H9 (cell line): ENCODE results near the gene RNF225. TPM values are rescaled to one million over a fixed set of nuclear protein-coding genes. Genes with fewer than 3 reads are reported as not detected.

ENCODE experiments used
- DNase-seq: peaks from one replicate; pipeline ENCODE4 v3.0.0-alpha.2; 2017
- H2AFZ ChIP-seq: one replicate; pipeline ENCODE4 v1.6.1; 2013; ENCODE audit warnings: mild to moderate bottlenecking, low read length, control low read depth, moderate library complexity
- H2AK5ac ChIP-seq: 2 replicates; pipeline ENCODE4 v1.6.1; 2013; ENCODE audit warnings: low read length, control low read depth, mixed read lengths; ENCODE audit not compliant: insufficient read length
- H2BK120ac ChIP-seq: one replicate; pipeline ENCODE4 v1.6.1; 2013; ENCODE audit warnings: low read depth, mild to moderate bottlenecking, low read length, control low read depth, inconsistent platforms; ENCODE audit not compliant: poor library complexity, severe bottlenecking
- H2BK12ac ChIP-seq: 2 replicates; pipeline ENCODE4 v1.6.1; 2013; ENCODE audit warnings: low read length, control low read depth, mixed read lengths, low read depth; ENCODE audit not compliant: insufficient read length
- H2BK15ac ChIP-seq: 2 replicates; pipeline ENCODE4 v1.6.1; 2013; ENCODE audit warnings: low read depth, low read length, control low read depth
- H2BK20ac ChIP-seq: one replicate; pipeline ENCODE4 v1.6.1; 2013; ENCODE audit warnings: low read depth, mild to moderate bottlenecking, low read length, control low read depth, inconsistent platforms; ENCODE audit not compliant: poor library complexity, severe bottlenecking
- H2BK5ac ChIP-seq: 2 replicates; pipeline ENCODE4 v1.6.1; 2013; ENCODE audit warnings: low read length, control low read depth, mixed read lengths; ENCODE audit not compliant: insufficient read length
- H3K14ac ChIP-seq: 2 replicates; pipeline ENCODE4 v1.6.1; 2013; ENCODE audit warnings: low read length, control low read depth; ENCODE audit not compliant: insufficient read depth
- H3K18ac ChIP-seq: 2 replicates; pipeline ENCODE4 v1.6.1; 2013; ENCODE audit warnings: low read depth, mild to moderate bottlenecking, mixed read lengths, low read length, control low read depth; ENCODE audit not compliant: insufficient read length
- H3K23ac ChIP-seq: 2 replicates; pipeline ENCODE4 v1.6.1; 2013; ENCODE audit warnings: low read length, control low read depth, mixed read lengths, low read depth; ENCODE audit not compliant: insufficient read length
- H3K23me2 ChIP-seq: 2 replicates; pipeline ENCODE4 v1.6.1; 2013; ENCODE audit warnings: low read depth, mild to moderate bottlenecking, mixed read lengths, low read length, control low read depth; ENCODE audit not compliant: insufficient read length, poor library complexity, severe bottlenecking
- H3K27ac ChIP-seq: 2 replicates; pipeline ENCODE4 v1.5.1; 2013; ENCODE audit warnings: low read length, control low read depth, mixed read lengths, low read depth; ENCODE audit not compliant: insufficient read length
- H3K27me3 ChIP-seq: 2 replicates; pipeline ENCODE4 v1.6.1; 2013; ENCODE audit warnings: low read length, control low read depth, inconsistent platforms; ENCODE audit not compliant: insufficient read depth
- H3K4ac ChIP-seq: 2 replicates; pipeline ENCODE4 v1.6.1; 2013; ENCODE audit warnings: low read depth, mild to moderate bottlenecking, control low read depth, inconsistent platforms, low read length, moderate library complexity
- H3K4me1 ChIP-seq: 2 replicates; pipeline ENCODE4 v1.6.1; 2013; ENCODE audit warnings: low read length, control low read depth, inconsistent platforms; ENCODE audit not compliant: insufficient read depth
- H3K4me2 ChIP-seq: 2 replicates; pipeline ENCODE4 v1.6.1; 2013; ENCODE audit warnings: low read length, control low read depth, mixed read lengths; ENCODE audit not compliant: insufficient read length, insufficient read depth
- H3K56ac ChIP-seq: 2 replicates; pipeline ENCODE4 v1.6.1; 2013; ENCODE audit warnings: low read depth, mild to moderate bottlenecking, mixed read lengths, low read length, control low read depth; ENCODE audit not compliant: insufficient read length
- H3K79me1 ChIP-seq: 2 replicates; pipeline ENCODE4 v1.6.1; 2013; ENCODE audit warnings: low read depth, mild to moderate bottlenecking, moderate library complexity, low read length, control low read depth, inconsistent platforms; ENCODE audit not compliant: insufficient read depth, poor library complexity, severe bottlenecking
- H3K79me2 ChIP-seq: 2 replicates; pipeline ENCODE4 v1.6.1; 2013; ENCODE audit warnings: low read length, control low read depth, inconsistent platforms; ENCODE audit not compliant: insufficient read depth
- H3K9ac ChIP-seq: 2 replicates; pipeline ENCODE4 v1.6.1; 2013; ENCODE audit warnings: low read length, control low read depth, mixed read lengths; ENCODE audit not compliant: insufficient read length; ENCODE audit errors: extremely low read depth
- H3K9me3 ChIP-seq: one replicate; pipeline ENCODE4 v1.6.1; 2013; ENCODE audit warnings: low read depth, low read length, inconsistent platforms; ENCODE audit not compliant: control insufficient read depth
- H3T11ph ChIP-seq: one replicate; pipeline ENCODE4 v1.6.1; 2013; ENCODE audit warnings: mild to moderate bottlenecking, low read length, control low read depth, inconsistent platforms
- H4K20me1 ChIP-seq: one replicate; pipeline ENCODE4 v1.6.1; 2013; ENCODE audit not compliant: control insufficient read depth, insufficient read length, insufficient read depth
- H4K5ac ChIP-seq: 2 replicates; pipeline ENCODE4 v1.6.1; 2013; ENCODE audit warnings: low read depth, mild to moderate bottlenecking, mixed read lengths, low read length, control low read depth; ENCODE audit not compliant: insufficient read length
- H4K8ac ChIP-seq: replicated peaks from 2 replicates; pipeline ENCODE4 v1.6.1; 2013; ENCODE audit warnings: low read length, control low read depth, mixed read lengths, low read depth; ENCODE audit not compliant: insufficient read length
- H4K91ac ChIP-seq: 2 replicates; pipeline ENCODE4 v1.6.1; 2013; ENCODE audit warnings: low read depth, mild to moderate bottlenecking, moderate library complexity, mixed read lengths, low read length, control low read depth; ENCODE audit not compliant: insufficient read length
- H3K27ac Mint-ChIP-seq, 3 experiments: 2 replicates in 2 of 3; 3 replicates in 1 of 3; pipeline ENCODE4 v1.8.0; 2020 to 2021; ENCODE audit warnings: mixed read lengths in 3 of 3, mild to moderate bottlenecking in 1 of 3, moderate library complexity in 1 of 3
- H3K27me3 Mint-ChIP-seq: 2 replicates; pipeline ENCODE4 v1.8.0; 2021; ENCODE audit warnings: low read depth, mild to moderate bottlenecking, moderate library complexity, mixed read lengths
- H3K36me3 Mint-ChIP-seq, 3 experiments: 2 replicates in 2 of 3; 3 replicates in 1 of 3; pipeline ENCODE4 v1.8.0; 2020 to 2021; ENCODE audit warnings: low read depth in 3 of 3, mixed read lengths in 3 of 3; ENCODE audit not compliant: insufficient read depth in 1 of 3
- H3K4me1 Mint-ChIP-seq, 2 experiments: 2 replicates each; pipeline ENCODE4 v1.8.0; 2020; ENCODE audit warnings: mixed read lengths in 2 of 2
- H3K4me3 Mint-ChIP-seq, 2 experiments: 2 replicates in 1 of 2; 3 replicates in 1 of 2; pipeline ENCODE4 v1.8.0; 2020 to 2021; ENCODE audit warnings: mild to moderate bottlenecking in 2 of 2, mixed read lengths in 2 of 2, moderate library complexity in 1 of 2
- H3K9me3 Mint-ChIP-seq, 2 experiments: 2 replicates in 1 of 2; 3 replicates in 1 of 2; pipeline ENCODE4 v1.8.0; 2020; ENCODE audit warnings: mild to moderate bottlenecking in 2 of 2, mixed read lengths in 2 of 2, moderate library complexity in 1 of 2
- WGBS: extraction: QIAGEN DNeasy Blood & Tissue Kit; methylation state at CpG from one replicate; pipeline ENCODE4 v1.1.7; 2013; ENCODE audit warnings: missing lambda C conversion rate, low lambda C conversion rate, mixed read lengths; ENCODE audit not compliant: insufficient read length; ENCODE audit errors: extremely low coverage; 5-methylcytosine and 5-hydroxymethylcytosine counted together
- total RNA-seq: library from RNA; stranded (reverse); gene quantifications from 2 replicates; pipeline ENCODE4 v1.2.1, GENCODE V29; 2021
- TF ChIP-seq, protein P1 (sequence below): fragments of 200-600 bp; sonication (generic); conservative IDR thresholded peaks from 3 replicates; pipeline ENCODE4 v1.8.0; 2021; ENCODE audit warnings: antibody characterized with exemption, mild to moderate bottlenecking

The RNF225 gene
- total RNA-seq, 1 experiment from 2014 or later, result 2.1 TPM

DNA sequence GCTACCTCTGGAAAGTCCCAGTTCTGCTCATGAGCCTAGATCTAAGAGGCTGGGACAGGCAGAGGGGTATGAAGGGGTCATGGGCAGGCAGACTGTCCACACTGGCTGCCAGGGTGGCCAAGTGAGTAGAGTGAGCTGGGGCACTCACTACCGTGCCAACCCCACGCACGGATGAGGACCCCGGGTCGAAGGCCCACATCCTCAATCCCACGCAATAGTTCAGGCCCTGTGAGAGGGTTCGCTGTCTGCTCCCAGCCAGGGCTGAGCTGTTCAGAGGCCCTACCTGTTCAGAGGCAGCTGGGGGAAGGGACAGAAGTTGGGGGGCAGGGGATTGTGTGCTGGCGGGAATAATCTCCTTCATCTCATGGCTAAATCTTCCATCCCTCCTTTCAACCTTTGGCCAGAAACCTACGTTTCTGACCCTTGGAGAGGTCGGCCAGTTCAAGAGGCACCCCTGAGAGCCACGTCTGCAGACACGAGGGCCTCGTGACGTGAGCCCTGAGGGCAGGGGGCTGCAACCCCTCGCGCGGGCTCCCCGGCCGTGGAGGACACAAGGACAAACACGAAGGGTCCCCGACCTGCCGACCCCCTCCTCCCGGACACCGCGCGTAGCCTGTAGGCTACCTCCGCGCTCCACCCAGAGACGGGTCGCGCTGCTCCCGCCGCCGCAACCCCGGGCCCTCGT is 9.4 kb upstream of the RNF225 start:
- TF ChIP-seq, protein P1, sequence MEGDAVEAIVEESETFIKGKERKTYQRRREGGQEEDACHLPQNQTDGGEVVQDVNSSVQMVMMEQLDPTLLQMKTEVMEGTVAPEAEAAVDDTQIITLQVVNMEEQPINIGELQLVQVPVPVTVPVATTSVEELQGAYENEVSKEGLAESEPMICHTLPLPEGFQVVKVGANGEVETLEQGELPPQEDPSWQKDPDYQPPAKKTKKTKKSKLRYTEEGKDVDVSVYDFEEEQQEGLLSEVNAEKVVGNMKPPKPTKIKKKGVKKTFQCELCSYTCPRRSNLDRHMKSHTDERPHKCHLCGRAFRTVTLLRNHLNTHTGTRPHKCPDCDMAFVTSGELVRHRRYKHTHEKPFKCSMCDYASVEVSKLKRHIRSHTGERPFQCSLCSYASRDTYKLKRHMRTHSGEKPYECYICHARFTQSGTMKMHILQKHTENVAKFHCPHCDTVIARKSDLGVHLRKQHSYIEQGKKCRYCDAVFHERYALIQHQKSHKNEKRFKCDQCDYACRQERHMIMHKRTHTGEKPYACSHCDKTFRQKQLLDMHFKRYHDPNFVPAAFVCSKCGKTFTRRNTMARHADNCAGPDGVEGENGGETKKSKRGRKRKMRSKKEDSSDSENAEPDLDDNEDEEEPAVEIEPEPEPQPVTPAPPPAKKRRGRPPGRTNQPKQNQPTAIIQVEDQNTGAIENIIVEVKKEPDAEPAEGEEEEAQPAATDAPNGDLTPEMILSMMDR, result no peak
- Histone ChIP-seq H3K4me2 (peak overlapping the region; percentile 94), H2AFZ (no peak overlapping the region), H3K4ac (peak overlapping the region; percentile 1; the same call in 1 of the 2 replicates), H3K79me2 (peaks cover 10% of the 10 kb centered on the region; the same call in 1 of the 2 replicates), H3K56ac (no peak overlapping the region), H2BK20ac (no peak overlapping the region), H3K9me3 (no peaks in the 10 kb centered on the region), H2AK5ac (no peak overlapping the region), H4K20me1 (no peaks in the 10 kb centered on the region), H3T11ph (no peak overlapping the region), H3K9ac (peak overlapping the region; percentile 82), H2BK5ac (no peak overlapping the region), H4K8ac (no peak overlapping the region), H3K4me1 (peaks cover 4% of the 10 kb centered on the region; the same call in 1 of the 2 replicates), H3K27me3 (no peaks in the 10 kb centered on the region), H3K23me2 (peaks cover 11% of the 10 kb centered on the region), H4K5ac (peak overlapping the region; percentile 10), H2BK120ac (no peak overlapping the region), H2BK12ac (no peak overlapping the region), H3K27ac (peak overlapping the region; percentile 42), H3K18ac (peak overlapping the region; percentile 92), H4K91ac (no peak overlapping the region), H3K79me1 (no peaks in the 10 kb centered on the region), H2BK15ac (no peak overlapping the region), H3K23ac (no peak overlapping the region), H3K14ac (peak overlapping the region; percentile 93)
- DNase-seq, result peak; percentile 31
- peak overlapping the region; percentile 95 to 99 (median 98); a peak in 6 of 7 replicates for H3K27ac Mint-ChIP-seq
- H3K9me3 Mint-ChIP-seq, result no peaks in the 10 kb centered on the region
- no peaks in the 10 kb centered on the region for H3K27me3 Mint-ChIP-seq
- peak overlapping the region; percentile 95 to 99 for H3K4me3 Mint-ChIP-seq
- peaks cover 22 to 33% of the 10 kb centered on the region in 2 experiments for H3K4me1 Mint-ChIP-seq
- H3K36me3 Mint-ChIP-seq, result peaks cover 30 to 33% (median 30%) of the 10 kb centered on the region in 3 experiments
- WGBS, result no CpG with 5 or more reads among the region's 36 CpGs
